IPS DF 6.9 (cell line): ENCODE results near the gene UBE2H.
A peak's percentile ranks its signal among the peaks of the same experiment; 100 is the strongest.

ENCODE experiments used
- DNase-seq: peaks from one replicate; pipeline ENCODE4 v3.0.0-alpha.2; 2013; ENCODE audit warnings: low read depth, low spot score
- H3K27ac ChIP-seq: one replicate; pipeline ENCODE4 v1.5.1; 2013; ENCODE audit warnings: low read length, control low read depth
- H3K27me3 ChIP-seq: 2 replicates; pipeline ENCODE4 v1.6.1; 2013; ENCODE audit warnings: mild to moderate bottlenecking, low read length; ENCODE audit not compliant: control insufficient read depth, insufficient read depth
- H3K36me3 ChIP-seq: 2 replicates; pipeline ENCODE4 v1.6.1; 2013; ENCODE audit warnings: low read length; ENCODE audit not compliant: control insufficient read depth, insufficient read depth
- H3K4me1 ChIP-seq: 2 replicates; pipeline ENCODE4 v1.6.1; 2013; ENCODE audit warnings: low read length; ENCODE audit not compliant: control insufficient read depth, insufficient read depth
- H3K4me3 ChIP-seq: 2 replicates; pipeline ENCODE4 v1.5.1; 2013; ENCODE audit warnings: mild to moderate bottlenecking, low read length
- H3K9me3 ChIP-seq: 2 replicates; pipeline ENCODE4 v1.6.1; 2013; ENCODE audit warnings: low read length, inconsistent platforms; ENCODE audit not compliant: control insufficient read depth, insufficient read depth
- WGBS: extraction: QIAGEN DNeasy Blood & Tissue Kit; methylation state at CpG from one replicate; pipeline ENCODE4 v1.1.7; 2013; ENCODE audit warnings: mixed read lengths, missing lambda C conversion rate; ENCODE audit not compliant: insufficient read length, insufficient coverage; 5-methylcytosine and 5-hydroxymethylcytosine counted together

Gene UBE2H

DNA sequence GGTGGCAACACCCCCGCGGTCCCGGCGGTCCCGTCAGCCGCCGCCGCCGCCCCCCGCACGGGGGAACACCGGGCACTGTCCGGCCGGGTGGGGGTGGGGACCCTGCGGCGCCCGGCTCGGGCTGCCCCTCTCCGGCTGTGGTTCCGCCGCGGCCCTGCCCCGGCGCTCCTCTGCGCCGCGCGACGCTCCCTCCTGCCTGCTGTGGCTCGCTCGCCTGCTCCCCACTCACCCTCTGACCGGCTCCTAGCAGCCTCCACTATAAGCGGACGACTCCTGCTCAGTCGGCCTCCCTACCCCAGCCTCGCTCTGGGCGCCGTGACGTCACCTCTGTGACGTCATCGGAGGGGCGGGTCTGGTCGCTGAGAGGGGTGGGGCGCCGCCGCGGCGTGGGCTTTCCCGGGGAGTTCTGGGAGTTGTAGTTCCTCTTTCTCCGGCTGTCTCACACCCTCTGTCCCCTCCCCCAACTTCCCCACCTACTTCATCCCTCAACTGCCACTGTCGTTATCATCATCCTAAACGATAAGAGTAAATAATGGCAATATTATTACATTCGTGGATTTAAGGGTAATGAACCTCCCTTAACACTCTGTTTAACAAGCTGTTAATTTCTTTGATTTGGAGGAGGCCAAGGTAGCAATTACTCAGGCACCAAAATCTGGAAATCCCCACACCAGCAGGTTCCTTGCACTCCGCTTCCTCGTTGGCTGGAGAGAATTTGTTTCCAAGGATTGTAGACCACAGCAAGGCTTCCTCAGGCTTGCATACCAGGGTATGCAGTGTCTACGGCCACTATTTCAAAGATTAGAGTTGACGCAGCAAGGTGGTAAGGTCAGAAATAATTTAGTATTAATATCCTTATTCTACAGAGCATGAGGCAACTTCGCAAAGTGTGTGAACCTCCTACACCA lies at the start of gene UBE2H:
Gene UBE2H (minus strand): TSS at position 308 of the 908 bp plus-strand sequence. CDS start 405 bp downstream, outside the sequence.
- no CpG with 5 or more reads among the region's 58 CpGs for WGBS
- peak; percentile 64 for DNase-seq
- H3K9me3 ChIP-seq = no peaks in the 10 kb centered on the region
- H3K36me3 ChIP-seq = peaks cover 3% of the 10 kb centered on the region; the same call in 1 of the 2 replicates
- peak within 1 kb of the TSS; percentile 92 for H3K4me3 ChIP-seq
- no peak within 1 kb of the TSS for H3K27ac ChIP-seq
- H3K4me1 ChIP-seq = peaks cover 3% of the 10 kb centered on the region; the same call in 1 of the 2 replicates
- H3K27me3 ChIP-seq = no peaks in the 10 kb centered on the region

DNA sequence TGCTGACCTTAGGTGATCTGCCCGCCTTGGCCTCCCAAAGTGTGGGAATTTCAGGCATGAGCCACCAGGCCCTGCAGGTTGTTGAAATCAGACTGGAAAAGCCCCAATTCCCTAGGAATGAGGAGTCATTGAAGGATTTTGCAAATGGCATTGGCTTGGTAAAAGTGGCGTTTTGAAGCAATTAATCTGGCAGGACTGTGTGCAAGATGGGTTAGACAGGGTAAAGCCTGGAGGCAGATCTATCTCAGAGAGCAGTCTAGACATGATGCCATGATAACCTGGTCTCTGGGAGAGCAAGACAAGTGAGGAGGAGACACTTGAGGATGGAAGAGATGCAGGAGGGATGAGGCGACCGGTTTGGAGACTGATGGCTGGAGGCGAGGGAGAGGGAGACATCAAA lies 45.7 kb upstream of the UBE2H start:
- Histone ChIP-seq H3K4me1 (no peaks in the 10 kb centered on the region), H3K27ac (no peak overlapping the region)

DNA sequence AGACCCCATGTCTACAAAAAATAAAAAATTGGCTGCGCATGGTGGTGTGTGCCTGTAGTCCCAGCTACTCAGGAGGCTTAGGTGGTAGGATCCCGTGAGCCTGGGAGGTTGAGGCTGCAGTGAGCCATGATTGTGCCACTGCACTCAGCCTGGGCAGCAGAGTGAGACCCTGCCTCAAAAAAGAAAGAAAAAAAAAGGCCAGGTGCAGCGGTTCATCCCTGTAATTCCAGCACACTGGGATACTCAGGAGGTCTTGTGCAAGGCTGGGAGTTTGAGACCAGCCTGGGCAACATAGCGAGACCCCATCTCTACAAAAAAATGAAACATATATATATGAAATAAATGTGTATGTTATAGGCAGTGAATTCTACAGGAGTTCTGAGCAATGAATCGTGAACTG lies 44.5 kb upstream of the UBE2H start:
- Histone ChIP-seq H3K27ac (no peak overlapping the region), H3K4me3 (no peak overlapping the region), H3K4me1 (no peaks in the 10 kb centered on the region), H3K36me3 (no peaks in the 10 kb centered on the region), H3K9me3 (no peaks in the 10 kb centered on the region), H3K27me3 (no peaks in the 10 kb centered on the region)
- WGBS = no CpG with 5 or more reads among the region's 5 CpGs
- no peak for DNase-seq

More for the DNA sequence above, 45.7 kb upstream of the UBE2H start:
- Histone ChIP-seq H3K27me3 (no peaks in the 10 kb centered on the region), H3K4me3 (no peak overlapping the region), H3K9me3 (no peaks in the 10 kb centered on the region), H3K36me3 (no peaks in the 10 kb centered on the region)
- no peak for DNase-seq
- WGBS = no CpG with 5 or more reads among the region's 5 CpGs

DNA sequence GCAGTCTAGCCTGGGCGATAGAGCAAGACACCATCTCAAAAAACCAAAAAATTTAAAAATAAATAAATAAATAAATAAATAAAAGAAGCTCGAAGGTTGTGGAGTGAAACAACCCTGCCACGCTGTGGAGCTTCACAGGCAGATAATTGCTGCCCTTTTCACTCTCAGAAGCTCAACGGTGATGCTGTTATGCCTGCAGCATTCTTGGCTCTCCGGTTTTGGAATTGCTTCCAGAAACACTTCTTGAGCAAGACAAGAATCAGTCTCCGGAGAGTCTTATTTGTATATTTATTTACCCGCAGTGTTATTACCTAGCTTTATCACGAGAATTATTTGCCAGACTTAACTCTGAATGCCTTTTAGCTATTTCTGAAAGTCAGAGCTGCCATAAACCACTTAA lies 40.5 kb upstream of the UBE2H start:
- WGBS = no CpG with 5 or more reads among the region's 8 CpGs
- Histone ChIP-seq H3K9me3 (no peaks in the 10 kb centered on the region), H3K36me3 (no peaks in the 10 kb centered on the region), H3K27ac (no peak overlapping the region), H3K4me3 (no peak overlapping the region), H3K4me1 (no peaks in the 10 kb centered on the region; the same call in 1 of the 2 replicates), H3K27me3 (no peaks in the 10 kb centered on the region)
- DNase-seq = no peak

DNA sequence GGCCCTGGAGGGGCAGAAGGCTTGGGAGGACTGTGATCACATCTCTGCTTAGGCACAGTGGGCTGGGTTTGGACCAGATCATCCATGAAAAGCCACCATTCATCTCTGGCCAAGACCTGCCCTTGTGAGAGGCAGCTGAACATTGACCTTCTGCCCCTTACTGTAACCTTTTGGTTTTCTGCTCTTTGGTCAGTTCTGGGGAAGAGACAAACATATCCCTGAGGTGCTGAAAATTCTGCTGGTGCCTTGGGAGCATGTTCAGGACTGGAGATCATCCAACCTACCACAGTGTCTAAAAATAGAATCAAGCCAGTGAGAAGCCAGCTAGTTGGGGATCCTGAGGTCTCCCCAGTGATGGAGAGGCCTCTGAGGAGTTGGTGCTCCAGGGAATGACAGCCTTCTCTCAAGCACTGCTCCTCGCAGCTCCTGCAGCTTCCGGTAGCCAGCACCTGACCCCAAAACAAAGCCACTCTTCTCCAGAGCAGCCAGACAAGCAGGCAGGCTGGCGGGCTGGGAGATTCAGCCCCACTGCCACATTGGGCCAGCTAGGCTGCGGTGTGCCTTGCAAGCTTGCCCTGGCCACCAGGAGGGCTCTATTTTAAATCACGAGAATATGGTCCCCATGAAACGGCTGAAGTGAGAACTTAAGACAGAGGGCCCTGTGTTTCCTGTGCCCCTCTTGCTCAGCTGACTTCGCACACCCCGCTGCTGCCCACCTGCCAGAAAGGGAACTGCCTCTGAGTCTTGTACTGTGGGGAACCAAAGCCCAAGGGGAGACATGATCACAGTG lies 37.8 kb upstream of the UBE2H start:
- Histone ChIP-seq H3K9me3 (no peaks in the 10 kb centered on the region), H3K4me3 (no peak overlapping the region), H3K27me3 (no peaks in the 10 kb centered on the region), H3K27ac (no peak overlapping the region), H3K4me1 (no peaks in the 10 kb centered on the region; the same call in 1 of the 2 replicates), H3K36me3 (no peaks in the 10 kb centered on the region)
- no CpG with 5 or more reads among the region's 8 CpGs for WGBS
- DNase-seq = no peak

DNA sequence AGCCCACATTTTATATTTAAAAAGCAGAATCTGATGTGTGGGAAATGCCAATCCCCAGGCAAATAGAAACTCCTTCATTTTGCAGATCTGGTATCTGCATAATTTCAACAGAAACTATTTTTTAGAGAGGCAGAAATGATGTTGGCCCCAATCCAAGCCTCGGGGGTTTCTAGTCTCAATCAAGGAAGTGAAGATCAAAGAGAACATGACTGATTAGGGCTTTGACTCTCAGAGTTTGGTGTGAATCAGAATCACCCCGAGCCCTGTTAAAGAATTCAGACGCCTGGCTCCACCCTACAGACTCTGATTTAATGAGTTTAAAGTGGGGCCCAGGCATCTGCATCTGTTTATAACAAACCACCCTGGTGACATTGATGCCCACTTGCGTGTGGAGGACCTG lies 36.7 kb upstream of the UBE2H start:
- no peak for DNase-seq
- Histone ChIP-seq H3K4me1 (no peaks in the 10 kb centered on the region; the same call in 1 of the 2 replicates), H3K27ac (no peak overlapping the region), H3K4me3 (no peak overlapping the region), H3K36me3 (no peaks in the 10 kb centered on the region), H3K9me3 (no peaks in the 10 kb centered on the region), H3K27me3 (no peaks in the 10 kb centered on the region)
- no CpG with 5 or more reads among the region's 4 CpGs for WGBS

DNA sequence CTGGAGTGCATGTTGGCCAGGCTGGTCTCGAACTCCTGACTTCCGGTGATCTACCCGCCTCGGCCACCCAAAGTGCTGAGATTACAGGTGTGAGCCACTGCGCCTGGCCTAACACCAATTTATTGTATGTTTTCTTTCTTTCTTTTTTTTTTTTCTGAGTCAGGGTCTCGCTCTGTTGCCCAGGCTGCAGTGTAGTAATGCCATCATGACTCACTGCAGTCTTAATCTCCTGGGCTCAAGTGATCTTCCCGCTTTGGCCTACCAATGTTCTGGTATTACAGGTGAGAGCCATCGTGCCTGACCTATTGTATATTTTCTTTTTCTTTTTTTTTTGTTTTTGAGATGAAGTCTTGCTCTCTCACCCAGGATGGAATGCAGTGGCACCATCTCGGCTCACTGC lies 33.8 kb upstream of the UBE2H start:
- WGBS = no CpG with 5 or more reads among the region's 9 CpGs
- H3K36me3 ChIP-seq = no peaks in the 10 kb centered on the region
- no peak overlapping the region for H3K27ac ChIP-seq
- H3K4me3 ChIP-seq = no peak overlapping the region
- no peaks in the 10 kb centered on the region; the same call in 1 of the 2 replicates for H3K4me1 ChIP-seq
- DNase-seq = no peak
- no peaks in the 10 kb centered on the region for H3K27me3 ChIP-seq
- H3K9me3 ChIP-seq = no peaks in the 10 kb centered on the region

DNA sequence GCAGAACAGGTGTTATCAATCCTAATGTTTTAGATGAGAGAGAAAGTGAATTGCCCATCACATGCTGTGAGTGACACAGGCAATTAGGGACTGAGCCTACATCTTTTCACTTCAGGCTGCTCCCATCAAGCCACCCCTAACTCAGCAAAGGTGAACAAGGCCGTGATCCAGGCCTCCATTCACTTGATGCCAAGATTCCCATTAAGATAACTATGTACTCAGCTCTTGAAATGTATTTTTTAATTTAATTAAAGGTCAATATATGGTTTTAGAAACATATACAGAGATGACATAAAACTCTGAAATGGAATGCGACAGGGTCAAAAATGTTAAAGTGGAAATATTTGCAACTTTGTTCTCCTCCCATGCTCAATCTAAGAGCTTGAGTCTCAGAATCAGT lies 27.9 kb upstream of the UBE2H start:
- Histone ChIP-seq H3K4me3 (no peak overlapping the region), H3K27me3 (no peaks in the 10 kb centered on the region), H3K27ac (no peak overlapping the region), H3K4me1 (no peaks in the 10 kb centered on the region), H3K36me3 (no peaks in the 10 kb centered on the region), H3K9me3 (no peaks in the 10 kb centered on the region)
- no CpG with 5 or more reads among the region's 2 CpGs for WGBS
- no peak for DNase-seq

DNA sequence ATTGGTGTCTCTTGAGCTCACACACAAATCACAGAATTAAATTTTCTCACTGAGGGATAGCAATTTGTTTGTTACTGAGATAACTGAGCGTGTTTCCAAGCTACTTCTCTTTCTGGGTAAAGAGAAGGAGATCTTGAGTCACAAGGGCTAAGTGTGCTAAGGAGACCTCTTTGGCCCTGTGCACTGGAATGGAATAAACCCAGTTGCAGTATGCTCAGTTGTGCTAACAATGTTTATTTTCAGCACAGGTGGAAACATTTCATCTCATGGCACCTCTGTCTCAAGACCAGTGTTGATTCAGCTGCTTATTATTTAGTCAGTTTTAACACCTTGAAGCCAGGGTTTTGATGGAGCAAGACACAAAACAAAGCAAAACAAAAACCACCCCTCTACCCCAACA lies 22.5 kb upstream of the UBE2H start:
- Histone ChIP-seq H3K4me1 (no peaks in the 10 kb centered on the region), H3K27me3 (no peaks in the 10 kb centered on the region), H3K36me3 (no peaks in the 10 kb centered on the region), H3K9me3 (no peaks in the 10 kb centered on the region), H3K4me3 (no peak overlapping the region), H3K27ac (no peak overlapping the region)
- no CpG with 5 or more reads among the region's 1 CpG for WGBS
- DNase-seq = no peak

DNA sequence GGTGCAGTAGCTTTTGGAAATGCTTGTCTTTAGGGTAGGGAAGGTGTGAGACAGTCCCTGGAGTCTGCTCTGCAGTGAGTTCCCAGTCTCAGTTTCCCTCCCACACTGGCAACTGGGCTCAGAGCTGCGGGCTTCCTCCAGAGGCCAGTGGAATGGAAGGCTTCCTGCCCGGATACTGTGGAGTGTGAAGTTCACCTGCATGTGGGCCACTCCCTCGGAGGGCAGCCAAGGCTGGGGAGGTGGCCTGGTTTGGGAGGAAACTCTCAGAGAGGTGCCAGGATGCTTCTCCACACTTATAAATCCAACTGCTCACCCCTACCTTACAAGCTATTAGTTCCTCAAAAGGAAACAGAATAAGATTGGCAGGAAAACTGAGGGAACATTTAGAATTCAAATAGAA lies 18.1 kb upstream of the UBE2H start:
- no peak for DNase-seq
- no peak overlapping the region for H3K27ac ChIP-seq
- H3K9me3 ChIP-seq = no peaks in the 10 kb centered on the region
- no peak overlapping the region for H3K4me3 ChIP-seq
- H3K27me3 ChIP-seq = no peaks in the 10 kb centered on the region
- no CpG with 5 or more reads among the region's 3 CpGs for WGBS
- H3K4me1 ChIP-seq = peaks cover 6% of the 10 kb centered on the region; the same call in 1 of the 2 replicates
- no peaks in the 10 kb centered on the region for H3K36me3 ChIP-seq
